Ovary (tissue), 9 donors: ENCODE data around the gene GOLGA1. TPM values are rescaled to one million over a fixed set of nuclear protein-coding genes. Genes with fewer than 3 reads are reported as not detected.

Experiments used
- DNase-seq, 5 donors: peaks; one replicate each; pipeline ENCODE4 v3.0.0-alpha.2; 2019 to 2020
- H3K27ac ChIP-seq, 2 donors: fragments of 200-600 bp; one replicate each; pipeline versions ENCODE4 v1.5.1 to v1.8.0; 2019 to 2022
- H3K27me3 ChIP-seq: fragments of 200-600 bp; one replicate; pipeline ENCODE4 v1.8.0; 2022
- H3K36me3 ChIP-seq: fragments of 200-600 bp; sonication (generic); one replicate; pipeline ENCODE4 v1.5.1; 2019
- H3K4me1 ChIP-seq: one replicate; pipeline ENCODE4 v1.8.1; 2013; ENCODE audit warnings: mild to moderate bottlenecking, moderate library complexity; ENCODE audit not compliant: insufficient read depth
- H3K4me3 ChIP-seq: fragments of 200-600 bp; sonication (generic); one replicate; pipeline ENCODE4 v1.5.1; 2017
- H3K9me3 ChIP-seq, 2 donors: fragments of 200-600 bp in 1 of 2; sonication (generic) in 1 of 2; one replicate each; pipeline versions ENCODE4 v1.5.1 to v1.8.1; 2013 to 2019; ENCODE audit warnings: mild to moderate bottlenecking in 1 of 2, moderate library complexity in 1 of 2
- EP300 ChIP-seq: sonication (generic); formaldehyde crosslinking; IDR thresholded peaks from one replicate; pipeline ENCODE4 v1.6.1; 2017; ENCODE audit warnings: antibody characterized with exemption
- POLR2A ChIP-seq: fragments of 450-650 bp; IDR thresholded peaks from one replicate; pipeline ENCODE4 v1.6.1; 2017; ENCODE audit warnings: antibody characterized with exemption, mild to moderate bottlenecking, moderate library complexity
- WGBS, 3 donors: extraction: QIAGEN DNeasy Blood & Tissue Kit in 1 of 3; methylation state at CpG; one replicate each; pipeline versions ENCODE4 v1.1.5 to v1.1.7; 2013 to 2017; 5-methylcytosine and 5-hydroxymethylcytosine counted together
- intact Hi-C, 4 donors: fragments of 100-400 bp; cut with DNase I; formaldehyde crosslinking; loops; one replicate each; pipeline versions ENCODE4 v1.11.0 to v1.15.1; 2022 to 2023
- polyA plus RNA-seq, 2 donors: library from polyadenylated mRNA; stranded (reverse); fragments of 200-250 nt in 1 of 2; fragments of 350-450 nt in 1 of 2; fragmentation: Illumina TruSeq in 1 of 2; extraction: RNeasy Lipid Tissue Mini Kit (QIAGEN cat#74804) in 1 of 2; gene quantifications; one replicate each; pipeline ENCODE4 v1.2.3, GENCODE V29; 2013 to 2014
- total RNA-seq, 7 donors: library from RNA; depleted of rRNA in 2 of 7; stranded (reverse); fragments of >200 nt in 2 of 7; fragmentation: NEBNext Ultra II Directional in 3 of 7; extraction: Animal tissue kit (Norgen Biotek cat#: 25700) in 3 of 7; gene quantifications; one replicate each; pipeline versions ENCODE4 v1.1.0 to v1.2.4, GENCODE V29; 2016 to 2023
- TF ChIP-seq, protein P1 (sequence below), 3 donors: fragments of 450-650 bp in 2 of 3; fragments of 200-600 bp in 1 of 3; IDR thresholded peaks; one replicate each; pipeline versions ENCODE4 v1.5.1 to v1.8.0; 2016 to 2022; ENCODE audit warnings: antibody characterized with exemption in 3 of 3, mild to moderate bottlenecking in 1 of 3
- donor health status: DM: no; HTN: no; CAD: no; lungs with moderate emphysema.
- donor health status: DM: no; HTN: no; CAD: no.
- donor health status: Bipolar disorder and iron deficiency.
- donor health status: DM: yes; HTN: yes; CAD: no.
- donor health status: DM: no; HTN: no; CAD: no.
- donor health status: DM: yes; HTN: yes; CAD: no.

Gene GOLGA1
- total and polyA plus RNA-seq, 9 donors, result 7.6 to 26.8 (median 15.4) TPM

DNA sequence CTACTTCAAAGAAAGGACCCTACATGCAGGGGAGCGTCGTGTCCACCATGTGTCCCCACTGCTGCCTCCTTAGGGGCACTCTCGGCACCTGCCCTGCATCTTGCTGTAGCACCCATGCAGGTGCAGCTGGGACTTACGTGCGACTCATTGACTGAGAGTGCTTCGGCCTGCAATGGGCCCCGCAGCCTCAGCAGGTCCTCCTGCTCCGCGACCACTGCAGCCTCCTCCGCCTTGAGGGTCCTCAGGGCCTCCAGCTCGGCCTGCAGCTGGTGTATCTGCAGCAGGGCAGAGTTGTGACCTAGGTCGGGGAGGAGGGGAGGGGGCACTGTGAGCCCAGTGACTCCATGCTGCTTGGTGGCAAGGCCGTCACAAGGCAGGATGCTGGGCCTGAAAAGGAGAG is 51.9 kb downstream of the GOLGA1 start:
- no peaks in the 10 kb centered on the region for H3K27me3 ChIP-seq
- no peaks in the 10 kb centered on the region for H3K36me3 ChIP-seq
- H3K27ac ChIP-seq, result no peak overlapping the region
- no peak for TF ChIP-seq POLR2A
- TF ChIP-seq, protein P1, sequence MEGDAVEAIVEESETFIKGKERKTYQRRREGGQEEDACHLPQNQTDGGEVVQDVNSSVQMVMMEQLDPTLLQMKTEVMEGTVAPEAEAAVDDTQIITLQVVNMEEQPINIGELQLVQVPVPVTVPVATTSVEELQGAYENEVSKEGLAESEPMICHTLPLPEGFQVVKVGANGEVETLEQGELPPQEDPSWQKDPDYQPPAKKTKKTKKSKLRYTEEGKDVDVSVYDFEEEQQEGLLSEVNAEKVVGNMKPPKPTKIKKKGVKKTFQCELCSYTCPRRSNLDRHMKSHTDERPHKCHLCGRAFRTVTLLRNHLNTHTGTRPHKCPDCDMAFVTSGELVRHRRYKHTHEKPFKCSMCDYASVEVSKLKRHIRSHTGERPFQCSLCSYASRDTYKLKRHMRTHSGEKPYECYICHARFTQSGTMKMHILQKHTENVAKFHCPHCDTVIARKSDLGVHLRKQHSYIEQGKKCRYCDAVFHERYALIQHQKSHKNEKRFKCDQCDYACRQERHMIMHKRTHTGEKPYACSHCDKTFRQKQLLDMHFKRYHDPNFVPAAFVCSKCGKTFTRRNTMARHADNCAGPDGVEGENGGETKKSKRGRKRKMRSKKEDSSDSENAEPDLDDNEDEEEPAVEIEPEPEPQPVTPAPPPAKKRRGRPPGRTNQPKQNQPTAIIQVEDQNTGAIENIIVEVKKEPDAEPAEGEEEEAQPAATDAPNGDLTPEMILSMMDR (IDR thresholded peaks at IDR 0.05), result no peak
- TF ChIP-seq EP300, result no peak
- DNase-seq, result no peak
- no peaks in the 10 kb centered on the region for H3K9me3 ChIP-seq
- no peaks in the 10 kb centered on the region for H3K4me1 ChIP-seq
- intact Hi-C loops, result no loop called here
- 93 to 98% (median 98%) methylated on average over 13 of the region's 13 CpGs for WGBS, 3 donors
- H3K4me3 ChIP-seq, result no peak overlapping the region

DNA sequence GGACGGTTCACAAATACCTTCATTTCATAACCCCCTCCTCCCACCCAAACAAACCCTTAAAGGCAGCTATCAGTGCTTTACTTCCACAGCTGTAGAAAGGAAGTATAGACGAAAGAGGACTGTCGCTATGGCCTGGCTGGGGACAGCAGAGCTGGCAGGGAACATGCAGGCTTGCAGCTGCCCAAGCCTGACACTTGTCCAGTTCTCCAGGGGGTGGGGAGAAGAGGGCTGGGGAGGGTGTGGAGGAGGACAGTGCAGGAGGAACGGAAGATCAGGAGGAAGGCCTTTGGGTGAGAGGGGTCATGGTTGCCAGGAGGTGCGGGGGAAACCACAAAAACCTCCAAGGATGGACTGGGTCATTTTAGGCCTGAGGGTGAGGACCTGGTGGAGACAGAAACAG is 53.1 kb downstream of the GOLGA1 start:
- no peaks in the 10 kb centered on the region for H3K4me1 ChIP-seq
- no peaks in the 10 kb centered on the region for H3K9me3 ChIP-seq
- H3K36me3 ChIP-seq, result no peaks in the 10 kb centered on the region
- no peaks in the 10 kb centered on the region for H3K27me3 ChIP-seq
- no peak overlapping the region for H3K4me3 ChIP-seq
- WGBS, 3 donors, result 67 to 82% (median 76%) methylated on average over 5 of the region's 5 CpGs
- DNase-seq, result no peak
- no peak for TF ChIP-seq EP300
- TF ChIP-seq POLR2A, result no peak
- TF ChIP-seq, protein P1 (IDR thresholded peaks at IDR 0.05), result no peak
- intact Hi-C loops, result no loop called here
- H3K27ac ChIP-seq, result no peak overlapping the region

DNA sequence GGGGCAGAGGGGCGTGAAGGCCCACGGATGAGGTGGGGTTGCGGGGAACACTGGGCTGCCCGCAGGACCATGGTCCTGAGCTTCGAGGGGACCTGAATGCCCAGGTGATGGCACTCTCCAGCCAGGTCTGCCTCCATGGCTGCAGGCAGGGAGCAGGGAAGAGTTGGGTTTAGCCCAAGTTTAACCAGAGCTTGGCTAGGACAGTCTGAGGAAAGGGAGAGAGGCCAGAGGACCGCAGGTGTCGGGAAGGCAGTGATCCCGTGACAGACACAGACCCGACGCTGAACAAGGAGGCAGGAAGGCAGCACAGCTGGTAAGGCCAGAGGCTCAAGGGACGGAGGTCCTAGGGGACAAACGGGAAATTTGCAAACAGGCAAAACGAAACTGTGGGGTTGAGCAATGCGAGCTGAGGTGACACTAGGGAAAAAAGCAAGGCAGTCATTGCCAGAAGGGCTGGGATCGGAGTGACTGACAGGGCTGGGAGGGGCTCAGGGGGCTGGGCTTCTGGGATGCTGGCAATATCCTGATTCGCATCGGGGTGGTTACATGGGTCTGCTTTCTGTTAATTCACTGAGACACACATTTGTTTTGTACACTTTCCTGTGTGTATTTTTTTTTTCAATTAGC is 53.9 kb downstream of the GOLGA1 start:
- no peaks in the 10 kb centered on the region for H3K27me3 ChIP-seq
- no peaks in the 10 kb centered on the region for H3K36me3 ChIP-seq
- intact Hi-C loops, result no loop called here
- H3K9me3 ChIP-seq, result no peaks in the 10 kb centered on the region
- H3K4me3 ChIP-seq, result no peak overlapping the region
- no peak overlapping the region for H3K27ac ChIP-seq
- 87 to 91% (median 88%) methylated on average over 17 of the region's 17 CpGs for WGBS, 3 donors
- no peaks in the 10 kb centered on the region for H3K4me1 ChIP-seq
- TF ChIP-seq, protein P1 (IDR thresholded peaks at IDR 0.05), result no peak
- TF ChIP-seq POLR2A, result no peak
- no peak for TF ChIP-seq EP300
- DNase-seq, result no peak

DNA sequence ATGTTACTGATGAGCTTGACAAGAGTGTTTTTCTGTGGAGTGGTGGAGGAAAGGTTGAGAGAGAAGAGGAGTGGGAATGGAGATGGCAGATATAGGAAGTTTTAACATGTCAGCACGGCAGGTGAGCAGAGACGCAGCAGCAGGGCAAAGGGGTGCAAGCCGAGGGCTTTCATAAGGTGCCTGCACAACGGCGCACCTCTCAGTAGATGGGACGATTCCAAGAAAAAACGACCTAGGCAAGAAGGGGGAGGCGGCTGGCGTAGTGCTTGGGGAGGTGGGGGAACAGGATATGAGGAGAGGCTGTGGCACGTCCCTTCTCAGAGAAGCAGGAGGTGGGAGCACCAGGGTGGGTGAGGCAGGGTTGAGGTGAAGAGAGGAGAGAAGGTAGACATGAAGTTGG is 54.4 kb downstream of the GOLGA1 start:
- intact Hi-C loops, result no loop called here
- no peak for TF ChIP-seq EP300
- TF ChIP-seq, protein P1 (IDR thresholded peaks at IDR 0.05), result no peak
- no peak for TF ChIP-seq POLR2A
- Histone ChIP-seq H3K4me1 (no peaks in the 10 kb centered on the region), H3K27me3 (no peaks in the 10 kb centered on the region), H3K27ac (no peak overlapping the region), H3K4me3 (no peak overlapping the region), H3K36me3 (no peaks in the 10 kb centered on the region), H3K9me3 (no peaks in the 10 kb centered on the region)
- WGBS, 3 donors, result 75 to 84% (median 82%) methylated on average over 10 of the region's 10 CpGs
- DNase-seq, result no peak
